Psoas muscle (tissue), 8 donors: Measurements from ENCODE around the gene CELF4. TPM values are rescaled to one million over a fixed set of nuclear protein-coding genes. Genes with fewer than 3 reads are reported as not detected.

Experiments
- ATAC-seq, 4 donors: fragments of 200-7000 bp; cut with Tn5 transposase; one replicate each; pipeline ENCODE4 v1.9.1; 2020; ENCODE audit warnings: moderate library complexity in 3 of 4, mild to moderate bottlenecking in 2 of 4
- DNase-seq, 2 donors: peaks; one replicate each; pipeline ENCODE4 v3.0.0-alpha.2; 2020
- H3K27ac ChIP-seq: fragments of 200-600 bp; one replicate; pipeline ENCODE4 v1.8.0; 2022
- H3K27me3 ChIP-seq, 3 donors: fragments of 200-600 bp in 1 of 3; one replicate each; pipeline versions ENCODE4 v1.6.1 to v1.8.0; 2013 to 2022; ENCODE audit warnings: low read length in 2 of 3, mild to moderate bottlenecking in 2 of 3, moderate library complexity in 1 of 3; ENCODE audit not compliant: insufficient read depth in 3 of 3
- H3K36me3 ChIP-seq, 2 donors: fragments of 200-600 bp in 1 of 2; one replicate each; pipeline versions ENCODE4 v1.6.1 to v1.8.0; 2013 to 2022; ENCODE audit warnings: low read depth in 1 of 2, mild to moderate bottlenecking in 1 of 2, moderate library complexity in 1 of 2; ENCODE audit not compliant: insufficient read depth in 1 of 2
- H3K4me1 ChIP-seq: fragments of 200-600 bp; one replicate; pipeline ENCODE4 v1.8.0; 2022
- H3K4me3 ChIP-seq: fragments of 200-600 bp; one replicate; pipeline ENCODE4 v1.8.0; 2022; ENCODE audit warnings: mild to moderate bottlenecking
- H3K9me3 ChIP-seq: fragments of 200-600 bp; one replicate; pipeline ENCODE4 v1.8.0; 2022
- WGBS, 3 donors: extraction: QIAGEN DNeasy Blood & Tissue Kit; methylation state at CpG; one replicate each; pipeline versions ENCODE4 v1.1.6 to v1.1.7; 2013; 5-methylcytosine and 5-hydroxymethylcytosine counted together
- intact Hi-C, 2 donors: fragments of 100-400 bp; cut with DNase I; formaldehyde crosslinking; loops; one replicate each; pipeline versions ENCODE4 v1.11.0 to v1.14.2; 2022
- polyA plus RNA-seq, 3 donors: library from polyadenylated mRNA; stranded (reverse); fragments of 200-250 nt; gene quantifications; one replicate each; pipeline ENCODE4 v1.2.3, GENCODE V29; 2013
- total RNA-seq, 4 donors: library from RNA; stranded (reverse); fragmentation: NEBNext Ultra II Directional in 2 of 4; extraction: Animal tissue kit (Norgen Biotek cat#: 25700) in 2 of 4; gene quantifications; one replicate each; pipeline versions ENCODE4 v1.2.1 to v1.2.4, GENCODE V29; 2021 to 2023
- TF ChIP-seq, protein P1 (sequence below): fragments of 200-600 bp; IDR thresholded peaks from one replicate; pipeline ENCODE4 v1.8.0; 2022; ENCODE audit warnings: antibody characterized with exemption
- donor health status: healthy with polysubstance abuse.
- donor health status: DM: no; HTN: no; CAD: no; lungs with moderate emphysema.
- donor health status: Bipolar disorder and iron deficiency.
- donor health status: healthy.
- donor health status: DM: yes; HTN: yes; CAD: no.
- donor health status: DM: no; HTN: no; CAD: no.
- donor health status: DM: no; HTN: no; CAD: no.
- donor health status: DM: yes; HTN: yes; CAD: no.

CELF4 gene
- total and polyA plus RNA-seq, 7 donors: 0.17 to 0.28 (median 0.17) TPM; not detected in 3

DNA sequence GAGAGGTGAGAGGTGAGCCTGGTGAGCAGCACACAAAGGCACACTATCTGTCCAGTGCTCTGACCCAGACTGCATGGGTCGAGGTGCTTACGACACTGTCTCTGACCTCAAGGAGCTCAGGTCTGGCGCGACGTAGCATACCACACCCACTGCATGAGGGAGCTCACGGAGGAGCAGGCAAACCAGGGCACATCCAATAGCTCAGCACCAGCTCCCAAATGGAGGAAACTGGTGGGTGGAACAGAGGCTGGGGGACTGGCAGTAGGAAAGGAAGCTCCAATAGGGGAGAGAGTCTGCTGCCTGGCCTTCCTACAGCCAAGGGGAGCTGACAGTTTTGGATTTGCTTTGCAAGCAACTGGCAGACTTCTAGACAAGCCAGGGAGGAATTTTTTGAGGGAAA, 36.3 kb downstream of the CELF4 start:
- Histone ChIP-seq H3K36me3 (no peaks in the 10 kb centered on the region), H3K4me3 (no peak overlapping the region), H3K9me3 (no peaks in the 10 kb centered on the region), H3K27me3 (peaks cover 0 to 66% (median 17%) of the 10 kb centered on the region in 3 donors), H3K4me1 (no peaks in the 10 kb centered on the region), H3K27ac (no peak overlapping the region)
- DNase-seq (no peak), ATAC-seq (no peak)
- 78 to 85% (median 78%) methylated on average over 6 of the region's 6 CpGs for WGBS, 3 donors
- intact Hi-C loops: no loop called here
- TF ChIP-seq, protein P1, sequence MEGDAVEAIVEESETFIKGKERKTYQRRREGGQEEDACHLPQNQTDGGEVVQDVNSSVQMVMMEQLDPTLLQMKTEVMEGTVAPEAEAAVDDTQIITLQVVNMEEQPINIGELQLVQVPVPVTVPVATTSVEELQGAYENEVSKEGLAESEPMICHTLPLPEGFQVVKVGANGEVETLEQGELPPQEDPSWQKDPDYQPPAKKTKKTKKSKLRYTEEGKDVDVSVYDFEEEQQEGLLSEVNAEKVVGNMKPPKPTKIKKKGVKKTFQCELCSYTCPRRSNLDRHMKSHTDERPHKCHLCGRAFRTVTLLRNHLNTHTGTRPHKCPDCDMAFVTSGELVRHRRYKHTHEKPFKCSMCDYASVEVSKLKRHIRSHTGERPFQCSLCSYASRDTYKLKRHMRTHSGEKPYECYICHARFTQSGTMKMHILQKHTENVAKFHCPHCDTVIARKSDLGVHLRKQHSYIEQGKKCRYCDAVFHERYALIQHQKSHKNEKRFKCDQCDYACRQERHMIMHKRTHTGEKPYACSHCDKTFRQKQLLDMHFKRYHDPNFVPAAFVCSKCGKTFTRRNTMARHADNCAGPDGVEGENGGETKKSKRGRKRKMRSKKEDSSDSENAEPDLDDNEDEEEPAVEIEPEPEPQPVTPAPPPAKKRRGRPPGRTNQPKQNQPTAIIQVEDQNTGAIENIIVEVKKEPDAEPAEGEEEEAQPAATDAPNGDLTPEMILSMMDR: no peak

DNA sequence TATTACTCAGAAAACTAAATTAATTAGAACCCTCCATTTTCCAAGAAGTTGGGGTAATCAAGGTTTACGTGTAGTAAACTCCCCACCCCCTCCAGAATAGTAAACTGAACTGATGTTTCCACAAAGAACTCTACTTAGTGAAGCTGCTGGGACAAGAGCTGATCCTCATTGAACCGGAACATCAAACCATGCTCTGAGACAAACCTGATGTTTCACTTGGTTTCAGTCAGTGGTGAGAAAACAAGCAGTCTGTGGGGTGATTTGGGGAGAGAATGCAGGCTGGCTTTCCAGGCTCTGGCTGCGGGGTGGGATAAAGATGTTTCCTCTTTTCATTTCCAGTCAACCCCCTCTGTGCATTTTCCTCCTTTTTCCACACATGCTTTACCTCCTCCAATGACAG, 38.2 kb downstream of the CELF4 start:
- Histone ChIP-seq H3K27me3 (peaks cover 4 to 72% (median 17%) of the 10 kb centered on the region in 3 donors), H3K4me3 (no peak overlapping the region), H3K36me3 (no peaks in the 10 kb centered on the region), H3K9me3 (no peaks in the 10 kb centered on the region), H3K4me1 (no peaks in the 10 kb centered on the region), H3K27ac (no peak overlapping the region)
- TF ChIP-seq, protein P1: no peak
- ATAC-seq (no peak), DNase-seq (no peak)
- intact Hi-C loops: no loop called here
- 54 to 60% (median 58%) methylated on average over 3 of the region's 3 CpGs for WGBS, 3 donors

DNA sequence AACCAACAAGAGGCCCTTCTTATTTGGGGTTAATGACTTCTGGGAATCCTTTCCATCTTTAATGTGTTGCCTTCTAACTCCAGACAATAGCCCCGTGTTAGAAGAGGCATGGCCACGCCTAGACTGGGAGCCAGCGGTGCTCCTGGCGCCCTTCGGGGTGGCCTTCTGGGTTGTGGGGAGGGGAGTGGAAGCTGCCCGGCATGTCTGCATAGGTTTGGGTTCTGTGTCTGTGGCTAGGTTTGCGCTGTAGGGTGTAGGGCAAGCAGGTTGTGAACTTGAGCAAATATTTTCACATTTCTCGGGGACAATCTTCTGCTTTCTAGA, 40.4 kb downstream of the CELF4 start:
- TF ChIP-seq, protein P1: no peak
- H3K9me3 ChIP-seq: no peaks in the 10 kb centered on the region
- intact Hi-C loops: no loop called here
- ATAC-seq (no peak), DNase-seq (no peak)
- WGBS, 3 donors: 49 to 60% (median 58%) methylated on average over 8 of the region's 8 CpGs
- H3K27me3 ChIP-seq: peaks cover 4 to 64% (median 12%) of the 10 kb centered on the region in 3 donors
- H3K27ac ChIP-seq: no peak overlapping the region
- no peak overlapping the region for H3K4me3 ChIP-seq
- H3K36me3 ChIP-seq: no peaks in the 10 kb centered on the region
- H3K4me1 ChIP-seq: no peaks in the 10 kb centered on the region

DNA sequence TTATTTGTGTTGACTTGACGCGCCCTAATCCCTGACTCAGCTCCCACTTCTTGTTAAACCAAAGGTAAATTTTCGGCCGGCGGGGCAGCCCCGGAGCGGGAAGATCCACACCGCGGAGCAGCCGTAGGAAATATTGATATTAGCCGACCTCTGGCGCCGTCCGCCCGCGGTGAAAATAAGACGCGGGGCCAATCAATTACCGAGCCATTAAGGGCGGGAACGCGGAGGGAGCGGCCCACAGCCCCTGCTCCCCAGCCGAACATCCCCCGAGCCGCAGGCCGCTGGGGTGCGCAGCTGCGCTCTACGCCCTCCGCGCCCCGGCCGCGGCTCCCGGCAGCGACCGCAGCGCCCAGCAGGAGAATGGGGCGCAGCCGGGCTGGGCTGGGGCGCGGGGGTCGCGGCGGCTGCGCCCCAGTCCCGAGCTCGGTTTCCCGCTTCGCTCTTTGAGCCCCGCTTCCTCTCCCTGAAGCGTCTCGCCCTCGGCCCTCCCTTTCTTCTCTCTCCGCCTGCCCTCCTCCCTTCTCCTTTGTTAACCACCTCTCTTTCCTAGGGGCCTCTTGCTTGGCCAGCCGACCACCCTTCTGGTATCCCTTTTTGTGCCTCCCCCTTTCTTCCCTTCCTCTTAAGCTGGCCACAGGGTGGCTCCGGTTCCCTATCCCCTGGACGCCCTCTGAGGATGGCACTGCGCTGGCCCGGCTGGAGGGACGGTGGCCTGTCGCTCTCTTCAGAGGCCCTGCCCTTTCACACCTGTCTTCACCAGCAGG, 40.9 kb downstream of the CELF4 start:
- intact Hi-C loops: no loop called here
- 10 to 16% (median 12%) methylated on average over 30 to 63 of the region's 63 CpGs for WGBS, 3 donors
- ATAC-seq: no peak
- no peaks in the 10 kb centered on the region for H3K36me3 ChIP-seq
- TF ChIP-seq, protein P1: no peak
- no peaks in the 10 kb centered on the region for H3K4me1 ChIP-seq
- no peak overlapping the region for H3K27ac ChIP-seq
- no peak overlapping the region for H3K4me3 ChIP-seq
- no peaks in the 10 kb centered on the region for H3K9me3 ChIP-seq
- no peak for DNase-seq
- H3K27me3 ChIP-seq: peaks cover 4 to 62% (median 10%) of the 10 kb centered on the region in 3 donors

DNA sequence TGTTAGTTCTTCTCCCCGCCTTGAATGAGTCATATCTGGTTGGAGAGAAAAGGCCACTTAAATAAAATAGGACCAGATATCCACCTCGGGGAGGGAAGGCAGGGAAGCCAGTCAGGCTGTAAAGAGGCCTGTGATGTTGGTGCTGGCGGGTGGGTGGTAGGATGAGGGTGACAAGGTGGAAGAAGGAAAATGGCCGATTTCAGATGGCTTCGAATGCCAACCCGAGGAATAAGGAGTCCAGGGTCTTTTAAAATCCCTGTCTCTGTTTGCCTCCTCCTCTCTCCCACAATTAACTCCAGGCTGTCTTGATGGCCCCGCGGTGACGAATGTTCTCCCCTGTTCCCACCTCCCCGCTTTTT, 41.5 kb downstream of the CELF4 start:
- TF ChIP-seq, protein P1: no peak
- Histone ChIP-seq H3K4me3 (no peak overlapping the region), H3K4me1 (no peaks in the 10 kb centered on the region), H3K36me3 (no peaks in the 10 kb centered on the region), H3K27me3 (peaks cover 4 to 57% (median 9%) of the 10 kb centered on the region in 3 donors), H3K27ac (no peak overlapping the region), H3K9me3 (no peaks in the 10 kb centered on the region)
- no peak for ATAC-seq
- intact Hi-C loops: no loop called here
- DNase-seq: no peak
- WGBS, 3 donors: 47 to 53% (median 47%) methylated on average over 10 of the region's 10 CpGs
